ENCODE measurements around the gene PI4KB. TPM values are rescaled to one million over a fixed set of nuclear protein-coding genes. Genes with fewer than 3 reads are reported as not detected.
A peak's percentile ranks its signal among the peaks of the same experiment; 100 is the strongest.

Gene PI4KB
- total and polyA plus RNA-seq, 4 donors, result 25.0 to 65.2 (median 45.3) TPM

- Histone ChIP-seq H3K27me3 (ENCODE audit: control insufficient read depth in 3 of 3, insufficient read depth in 3 of 3, low read length in 2 of 3) (no peaks in the 10 kb centered on the region), H3K9ac (ENCODE audit: insufficient read depth in 1 of 2, low read length in 2 of 2) (no peak overlapping the region), H3K4me1 (ENCODE audit: control insufficient read depth in 5 of 5, insufficient read depth in 5 of 5, low read length in 5 of 5) (peaks cover 7 to 38% (median 21%) of the 10 kb centered on the region in 5 donors), H3K27ac (ENCODE audit: low read depth in 1 of 2, low read length in 1 of 2) (peak overlapping the region in 1 of 2 donors; percentile 13), H3K9me3 (ENCODE audit: control insufficient read depth in 4 of 4, insufficient read depth in 3 of 4, low read length in 3 of 4) (no peaks in the 10 kb centered on the region), H3K36me3 (ENCODE audit: control insufficient read depth in 4 of 4, insufficient read depth in 4 of 4, low read length in 4 of 4) (peaks cover 0 to 38% (median 26%) of the 10 kb centered on the region in 4 donors), H3K4me3 (no peak overlapping the region)
- DNase-seq (no peak), ATAC-seq (ENCODE audit: insufficient read depth, low FRiP score) (no peak)
- no peak for TF ChIP-seq CTCF (IDR thresholded peaks at IDR 0.05; ENCODE audit: control extremely low read depth, extremely low read depth)
- 84 to 87% methylated on average over 7 of the region's 7 CpGs for WGBS, 2 donors
These were observed 42.0 kb upstream of the PI4KB start for GRCh38 chr1:151369302-151369610.

- no peak for TF ChIP-seq CTCF (IDR thresholded peaks at IDR 0.05; ENCODE audit: control extremely low read depth, extremely low read depth)
- no peaks in the 10 kb centered on the region for H3K9me3 ChIP-seq (ENCODE audit: control insufficient read depth in 4 of 4, insufficient read depth in 3 of 4, low read length in 3 of 4)
- no peaks in the 10 kb centered on the region for H3K27me3 ChIP-seq (ENCODE audit: control insufficient read depth in 3 of 3, insufficient read depth in 3 of 3, low read length in 2 of 3)
- H3K4me3 ChIP-seq, result no peak overlapping the region
- DNase-seq (no peak), ATAC-seq (ENCODE audit: insufficient read depth, low FRiP score) (no peak)
- 84 to 93% methylated on average over 20 of the region's 20 CpGs for WGBS, 2 donors
- no peak overlapping the region for H3K27ac ChIP-seq (ENCODE audit: low read depth in 1 of 2, low read length in 1 of 2)
- peaks cover 7 to 38% (median 21%) of the 10 kb centered on the region in 5 donors for H3K4me1 ChIP-seq (ENCODE audit: control insufficient read depth in 5 of 5, insufficient read depth in 5 of 5, low read length in 5 of 5)
- H3K9ac ChIP-seq (ENCODE audit: insufficient read depth in 1 of 2, low read length in 2 of 2), result no peak overlapping the region
- peaks cover 0 to 44% (median 30%) of the 10 kb centered on the region in 4 donors for H3K36me3 ChIP-seq (ENCODE audit: control insufficient read depth in 4 of 4, insufficient read depth in 4 of 4, low read length in 4 of 4)
These were observed 41.4 kb upstream of the PI4KB start for GRCh38 chr1:151368393-151369301.

- H3K9me3 ChIP-seq (ENCODE audit: control insufficient read depth in 4 of 4, insufficient read depth in 3 of 4, low read length in 3 of 4), result no peaks in the 10 kb centered on the region
- peaks cover 0 to 52% (median 32%) of the 10 kb centered on the region in 4 donors for H3K36me3 ChIP-seq (ENCODE audit: control insufficient read depth in 4 of 4, insufficient read depth in 4 of 4, low read length in 4 of 4)
- no peak for DNase-seq
- H3K27me3 ChIP-seq (ENCODE audit: control insufficient read depth in 3 of 3, insufficient read depth in 3 of 3, low read length in 2 of 3), result no peaks in the 10 kb centered on the region
- TF ChIP-seq CTCF (IDR thresholded peaks at IDR 0.05; ENCODE audit: control extremely low read depth, extremely low read depth), result no peak
- no peak for ATAC-seq (ENCODE audit: insufficient read depth, low FRiP score)
- no peak overlapping the region for H3K27ac ChIP-seq (ENCODE audit: low read depth in 1 of 2, low read length in 1 of 2)
- 83 to 93% methylated on average over 8 of the region's 8 CpGs for WGBS, 2 donors
- H3K4me3 ChIP-seq, result no peak overlapping the region
- no peak overlapping the region for H3K9ac ChIP-seq (ENCODE audit: insufficient read depth in 1 of 2, low read length in 2 of 2)
- peaks cover 7 to 32% (median 17%) of the 10 kb centered on the region in 5 donors for H3K4me1 ChIP-seq (ENCODE audit: control insufficient read depth in 5 of 5, insufficient read depth in 5 of 5, low read length in 5 of 5)
These were observed 40.6 kb upstream of the PI4KB start for GRCh38 chr1:151367658-151368392.

All from lung (tissue), 12 donors.